Endodermal cell (in vitro differentiated cells): ENCODE measurements around the gene ADTRP. TPM values are rescaled to one million over a fixed set of nuclear protein-coding genes. Genes with fewer than 3 reads are reported as not detected.

Experiments
- DNase-seq: peaks from one replicate; pipeline ENCODE4 v3.0.0-alpha.2; 2017
- H3K27ac ChIP-seq: 2 replicates; pipeline ENCODE4 v1.5.1; 2013; ENCODE audit warnings: mild to moderate bottlenecking, low read depth, low read length, moderate library complexity
- H3K27me3 ChIP-seq: 2 replicates; pipeline ENCODE4 v1.6.1; 2013; ENCODE audit warnings: mild to moderate bottlenecking, low read length, moderate library complexity; ENCODE audit not compliant: insufficient read depth, control insufficient read depth, poor library complexity, severe bottlenecking
- H3K36me3 ChIP-seq: 2 replicates; pipeline ENCODE4 v1.7.0; 2013; ENCODE audit warnings: mild to moderate bottlenecking, low read length, moderate library complexity; ENCODE audit not compliant: control insufficient read depth, insufficient read depth
- H3K4me1 ChIP-seq: one replicate; pipeline ENCODE4 v1.7.0; 2013; ENCODE audit warnings: low read length; ENCODE audit not compliant: control insufficient read depth, insufficient read depth
- H3K4me3 ChIP-seq: 2 replicates; pipeline ENCODE4 v1.5.1; 2013; ENCODE audit warnings: mild to moderate bottlenecking, low read length, moderate library complexity
- H3K9ac ChIP-seq: 2 replicates; pipeline ENCODE4 v1.6.1; 2013; ENCODE audit warnings: mild to moderate bottlenecking, low read length, moderate library complexity; ENCODE audit not compliant: poor library complexity, severe bottlenecking; ENCODE audit errors: extremely low read depth
- H3K9me3 ChIP-seq: 2 replicates; pipeline ENCODE4 v1.6.1; 2013; ENCODE audit warnings: mild to moderate bottlenecking, low read length, moderate library complexity; ENCODE audit not compliant: control insufficient read depth
- H3K27ac Mint-ChIP-seq: 2 replicates; pipeline ENCODE4 v1.8.0; 2020; ENCODE audit warnings: mixed read lengths
- H3K27me3 Mint-ChIP-seq: 2 replicates; pipeline ENCODE4 v1.8.0; 2021; ENCODE audit warnings: mild to moderate bottlenecking, mixed read lengths; ENCODE audit not compliant: insufficient read depth
- H3K36me3 Mint-ChIP-seq: 2 replicates; pipeline ENCODE4 v1.8.0; 2020; ENCODE audit warnings: low read depth, mixed read lengths
- H3K4me1 Mint-ChIP-seq: 2 replicates; pipeline ENCODE4 v1.8.0; 2020; ENCODE audit warnings: mixed read lengths
- H3K4me3 Mint-ChIP-seq: 2 replicates; pipeline ENCODE4 v1.8.0; 2020; ENCODE audit warnings: mild to moderate bottlenecking, moderate library complexity, mixed read lengths
- H3K9me3 Mint-ChIP-seq: 2 replicates; pipeline ENCODE4 v1.8.0; 2020; ENCODE audit warnings: mild to moderate bottlenecking, mixed read lengths
- CTCF ChIP-seq: fragments of 200-600 bp; sonication (generic); conservative IDR thresholded peaks from 2 replicates; pipeline ENCODE4 v1.5.0; 2021; ENCODE audit warnings: antibody characterized with exemption, mild to moderate bottlenecking
- WGBS, 2 experiments: methylation state at CpG; one replicate each; pipeline versions ENCODE4 v1.1.5 to v1.1.7; 2013; ENCODE audit warnings: missing lambda C conversion rate in 2 of 2, mixed read lengths in 1 of 2; ENCODE audit not compliant: insufficient coverage in 1 of 2, insufficient read length in 1 of 2; 5-methylcytosine and 5-hydroxymethylcytosine counted together
- total RNA-seq, 2 donors: library from RNA; stranded (reverse); fragmentation: NEBNext Ultra II Directional in 1 of 2; extraction: Animal tissue kit (Norgen Biotek cat#: 25700) in 1 of 2; gene quantifications; 2 replicates in 1 of 2; 3 replicates in 1 of 2; pipeline ENCODE4 v1.2.1, GENCODE V29; 2021

Gene ADTRP
- total RNA-seq, 2 donors from 2014 or later: 0.20 to 0.29 TPM

- TF ChIP-seq CTCF: no peak
- Histone ChIP-seq H3K4me3 (no peak overlapping the region), H3K27me3 (no peaks in the 10 kb centered on the region), H3K27ac (no peak overlapping the region), H3K4me1 (no peaks in the 10 kb centered on the region), H3K9me3 (peaks cover 8% of the 10 kb centered on the region), H3K9ac (no peak overlapping the region), H3K36me3 (no peaks in the 10 kb centered on the region)
- no peak for DNase-seq
- no peak overlapping the region for H3K4me3 Mint-ChIP-seq
- no peaks in the 10 kb centered on the region for H3K36me3 Mint-ChIP-seq
- 86 to 100% methylated on average over 1 of the region's 1 CpG for WGBS, 2 experiments
- H3K4me1 Mint-ChIP-seq: peaks cover 18% of the 10 kb centered on the region
- H3K27ac Mint-ChIP-seq: no peak overlapping the region
- H3K27me3 Mint-ChIP-seq: no peaks in the 10 kb centered on the region
- peaks cover 10% of the 10 kb centered on the region for H3K9me3 Mint-ChIP-seq
Observed at GRCh38 chr6:11755725-11756124, 22.9 kb downstream of the ADTRP start.

GRCh38 chr6:11754625-11755271 lies 23.9 kb downstream of the ADTRP start:
- WGBS, 2 experiments: 90 to 98% methylated on average over 7 of the region's 7 CpGs
- Histone ChIP-seq H3K9ac (no peak overlapping the region), H3K4me3 (no peak overlapping the region), H3K4me1 (no peaks in the 10 kb centered on the region), H3K9me3 (peaks cover 8% of the 10 kb centered on the region), H3K36me3 (no peaks in the 10 kb centered on the region), H3K27ac (no peak overlapping the region), H3K27me3 (no peaks in the 10 kb centered on the region)
- Mint-ChIP-seq H3K9me3 (peaks cover 10% of the 10 kb centered on the region), H3K4me1 (peaks cover 17% of the 10 kb centered on the region), H3K27me3 (no peaks in the 10 kb centered on the region), H3K4me3 (no peak overlapping the region), H3K36me3 (no peaks in the 10 kb centered on the region), H3K27ac (no peak overlapping the region)
- TF ChIP-seq CTCF: no peak
- DNase-seq: no peak

- Mint-ChIP-seq H3K27ac (no peak overlapping the region), H3K4me3 (no peak overlapping the region), H3K4me1 (peaks cover 11% of the 10 kb centered on the region), H3K9me3 (peaks cover 10% of the 10 kb centered on the region), H3K36me3 (no peaks in the 10 kb centered on the region), H3K27me3 (no peaks in the 10 kb centered on the region)
- Histone ChIP-seq H3K36me3 (no peaks in the 10 kb centered on the region), H3K4me3 (no peak overlapping the region), H3K4me1 (no peaks in the 10 kb centered on the region), H3K27ac (no peak overlapping the region), H3K9me3 (peaks cover 8% of the 10 kb centered on the region), H3K9ac (no peak overlapping the region), H3K27me3 (no peaks in the 10 kb centered on the region)
- 77 to 95% methylated on average over 3 to 4 of the region's 4 CpGs for WGBS, 2 experiments
- TF ChIP-seq CTCF: no peak
- no peak for DNase-seq
Observed at GRCh38 chr6:11753798-11754197, 24.8 kb downstream of the ADTRP start.
